Measurements from ENCODE around the gene TNS4.
"Not testable (repeated sequence)": the region's sequence is repeated elsewhere in the genome, so short reads cannot be mapped to it uniquely, and the experiment has no call there.

The TNS4 gene

GRCh38 chr17:40501499-40501911 lies at the start of gene TNS4:
TNS4 (minus strand) TSS chr17:40501623; CDS start chr17:40496425, 5,198 bp downstream.
- Mint-ChIP-seq H3K36me3 (no peaks in the 10 kb centered on the region), H3K9me3 (no peaks in the 10 kb centered on the region), H3K4me1 (peaks cover 33% of the 10 kb centered on the region), H3K4me3 (no peak within 1 kb of the TSS), H3K27ac (no peak within 1 kb of the TSS), H3K27me3 (peaks cover 39% of the 10 kb centered on the region)
- DNase-seq, result no peak
- CTCF ChIA-PET, result interaction anchor here (0.7 kb wide), 1 partner anchor 51 kb away, joined by 3 read pairs; no protein-coding TSS in a partner anchor

GRCh38 chr17:40550608-40551007 lies 49.2 kb upstream of the TNS4 start:
- Mint-ChIP-seq H3K27me3 (peaks cover 5% of the 10 kb centered on the region), H3K27ac (peak overlapping the region; percentile 50), H3K9me3 (no peaks in the 10 kb centered on the region), H3K4me3 (no peak overlapping the region), H3K4me1 (peaks cover 100% of the 10 kb centered on the region), H3K36me3 (peaks cover 55% of the 10 kb centered on the region)
- CTCF ChIA-PET, result interaction anchor here (5.3 kb wide), 1 partner anchor 11 kb away, joined by 23 read pairs; no protein-coding TSS in a partner anchor
- peak; percentile 20 for DNase-seq

GRCh38 chr17:40548982-40549685 lies 47.7 kb upstream of the TNS4 start:
- Mint-ChIP-seq H3K4me3 (no peak overlapping the region), H3K27ac (peak overlapping the region; percentile 88), H3K9me3 (no peaks in the 10 kb centered on the region), H3K36me3 (peaks cover 43% of the 10 kb centered on the region), H3K27me3 (peaks cover 5% of the 10 kb centered on the region), H3K4me1 (peaks cover 92% of the 10 kb centered on the region)
- DNase-seq, result peak; percentile 18
- CTCF ChIA-PET, result interaction anchor here (0.6 to 5.3 kb wide), 10 partner anchors 10 to 191 kb away, joined by 3 to 51 read pairs (median 6); no protein-coding TSS in a partner anchor

GRCh38 chr17:40548491-40548981 lies 47.1 kb upstream of the TNS4 start:
- Mint-ChIP-seq H3K4me1 (peaks cover 92% of the 10 kb centered on the region), H3K36me3 (peaks cover 37% of the 10 kb centered on the region), H3K4me3 (peak overlapping the region; percentile 46), H3K27ac (peak overlapping the region; percentile 88), H3K27me3 (peaks cover 5% of the 10 kb centered on the region), H3K9me3 (no peaks in the 10 kb centered on the region)
- no peak for DNase-seq
- CTCF ChIA-PET, result interaction anchor here (1.0 to 5.3 kb wide), 10 partner anchors 9 to 190 kb away, joined by 3 to 51 read pairs (median 6); no protein-coding TSS in a partner anchor

GRCh38 chr17:40547785-40548478 lies 46.5 kb upstream of the TNS4 start:
- peaks cover 31% of the 10 kb centered on the region for H3K36me3 Mint-ChIP-seq
- CTCF ChIA-PET, result interaction anchor here (0.6 to 5.3 kb wide), 10 partner anchors 8 to 190 kb away, joined by 3 to 51 read pairs (median 6); no protein-coding TSS in a partner anchor
- H3K27me3 Mint-ChIP-seq, result peaks cover 5% of the 10 kb centered on the region
- peak overlapping the region; percentile 88 for H3K27ac Mint-ChIP-seq
- no peaks in the 10 kb centered on the region for H3K9me3 Mint-ChIP-seq
- peaks cover 92% of the 10 kb centered on the region for H3K4me1 Mint-ChIP-seq
- H3K4me3 Mint-ChIP-seq, result peak overlapping the region; percentile 49
- DNase-seq, result no peak

GRCh38 chr17:40547079-40547784 lies 45.8 kb upstream of the TNS4 start:
- CTCF ChIA-PET, result interaction anchor here (0.6 to 5.3 kb wide), 7 partner anchors 8 to 189 kb away, joined by 3 to 51 read pairs (median 8); no protein-coding TSS in a partner anchor
- Mint-ChIP-seq H3K36me3 (peaks cover 26% of the 10 kb centered on the region), H3K27ac (peak overlapping the region; percentile 88), H3K4me3 (peak overlapping the region; percentile 49), H3K4me1 (peaks cover 92% of the 10 kb centered on the region), H3K27me3 (peaks cover 9% of the 10 kb centered on the region), H3K9me3 (no peaks in the 10 kb centered on the region)
- peak; percentile 87 for DNase-seq

GRCh38 chr17:40546497-40546896 lies 45.1 kb upstream of the TNS4 start:
- peaks cover 92% of the 10 kb centered on the region for H3K4me1 Mint-ChIP-seq
- CTCF ChIA-PET, result interaction anchor here (3.1 kb wide), 1 partner anchor 13 kb away, joined by 22 read pairs; no protein-coding TSS in a partner anchor
- not testable (repeated sequence) for H3K9me3 Mint-ChIP-seq, H3K4me3 Mint-ChIP-seq, DNase-seq, H3K27me3 Mint-ChIP-seq
- H3K36me3 Mint-ChIP-seq, result peaks cover 18% of the 10 kb centered on the region
- peak overlapping the region; percentile 88 for H3K27ac Mint-ChIP-seq

- Mint-ChIP-seq H3K27ac (peak overlapping the region; percentile 58), H3K36me3 (peaks cover 10% of the 10 kb centered on the region), H3K4me1 (peaks cover 92% of the 10 kb centered on the region), H3K27me3 (peaks cover 5% of the 10 kb centered on the region), H3K4me3 (no peak overlapping the region), H3K9me3 (no peaks in the 10 kb centered on the region)
- CTCF ChIA-PET, result interaction anchor here (1.0 to 15.0 kb wide), 4 partner anchors 12 to 184 kb away, joined by 3 to 271 read pairs (median 4); no protein-coding TSS in a partner anchor
- no peak for DNase-seq
Observed at GRCh38 chr17:40545660-40546059, 44.2 kb upstream of the TNS4 start.

- CTCF ChIA-PET, result interaction anchor here (0.7 to 15.0 kb wide), 4 partner anchors 9 to 180 kb away, joined by 3 to 271 read pairs (median 5); no protein-coding TSS in a partner anchor
- H3K9me3 Mint-ChIP-seq, result no peaks in the 10 kb centered on the region
- no peak for DNase-seq
- peaks cover 7% of the 10 kb centered on the region for H3K36me3 Mint-ChIP-seq
- H3K27ac Mint-ChIP-seq, result peak overlapping the region; percentile 97
- H3K4me3 Mint-ChIP-seq, result no peak overlapping the region
- H3K27me3 Mint-ChIP-seq, result peaks cover 9% of the 10 kb centered on the region
- peaks cover 92% of the 10 kb centered on the region for H3K4me1 Mint-ChIP-seq
Observed at GRCh38 chr17:40542558-40543411, 41.4 kb upstream of the TNS4 start.

- H3K9me3 Mint-ChIP-seq, result no peaks in the 10 kb centered on the region
- H3K27me3 Mint-ChIP-seq, result peaks cover 13% of the 10 kb centered on the region
- peaks cover 92% of the 10 kb centered on the region for H3K4me1 Mint-ChIP-seq
- peak overlapping the region; percentile 74 for H3K4me3 Mint-ChIP-seq
- CTCF ChIA-PET, result interaction anchor here (0.7 to 15.0 kb wide), 4 partner anchors 9 to 179 kb away, joined by 3 to 271 read pairs (median 5); no protein-coding TSS in a partner anchor
- peak overlapping the region; percentile 97 for H3K27ac Mint-ChIP-seq
- H3K36me3 Mint-ChIP-seq, result peaks cover 8% of the 10 kb centered on the region
- no peak for DNase-seq
Observed at GRCh38 chr17:40541873-40542557, 40.6 kb upstream of the TNS4 start.

GRCh38 chr17:40541060-40541872 lies 39.8 kb upstream of the TNS4 start:
- no peaks in the 10 kb centered on the region for H3K9me3 Mint-ChIP-seq
- DNase-seq, result peak; percentile 87
- peaks cover 8% of the 10 kb centered on the region for H3K36me3 Mint-ChIP-seq
- H3K27ac Mint-ChIP-seq, result peak overlapping the region; percentile 97
- peak overlapping the region; percentile 74 for H3K4me3 Mint-ChIP-seq
- CTCF ChIA-PET, result interaction anchor here (0.6 to 15.0 kb wide), 9 partner anchors 8 to 180 kb away, joined by 3 to 271 read pairs (median 4); no protein-coding TSS in a partner anchor
- peaks cover 17% of the 10 kb centered on the region for H3K27me3 Mint-ChIP-seq
- peaks cover 92% of the 10 kb centered on the region for H3K4me1 Mint-ChIP-seq
